ENCODE measurements around the gene FRAT1. TPM values are rescaled to one million over a fixed set of nuclear protein-coding genes. Genes with fewer than 3 reads are reported as not detected.
A peak's percentile ranks its signal among the peaks of the same experiment; 100 is the strongest.

The FRAT1 gene, protein sequence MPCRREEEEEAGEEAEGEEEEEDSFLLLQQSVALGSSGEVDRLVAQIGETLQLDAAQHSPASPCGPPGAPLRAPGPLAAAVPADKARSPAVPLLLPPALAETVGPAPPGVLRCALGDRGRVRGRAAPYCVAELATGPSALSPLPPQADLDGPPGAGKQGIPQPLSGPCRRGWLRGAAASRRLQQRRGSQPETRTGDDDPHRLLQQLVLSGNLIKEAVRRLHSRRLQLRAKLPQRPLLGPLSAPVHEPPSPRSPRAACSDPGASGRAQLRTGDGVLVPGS
- 10 to 100 TPM in 1 of 4 donors, 1 to 10 TPM in 3; 4.2 to 22.9 (median 5.9) TPM for total RNA-seq

GRCh38 chr10:97318772-97319651, at the start of gene FRAT1:
Gene FRAT1 (plus strand): TSS chr10:97319271. CDS start chr10:97319454, 183 bp downstream.
- peak; percentile 94 for ATAC-seq (ENCODE audit: low FRiP score)
- no peak for TF ChIP-seq CTCF (IDR thresholded peaks at IDR 0.05)
- peak; percentile 87 for DNase-seq (ENCODE audit: low spot score)

DNA sequence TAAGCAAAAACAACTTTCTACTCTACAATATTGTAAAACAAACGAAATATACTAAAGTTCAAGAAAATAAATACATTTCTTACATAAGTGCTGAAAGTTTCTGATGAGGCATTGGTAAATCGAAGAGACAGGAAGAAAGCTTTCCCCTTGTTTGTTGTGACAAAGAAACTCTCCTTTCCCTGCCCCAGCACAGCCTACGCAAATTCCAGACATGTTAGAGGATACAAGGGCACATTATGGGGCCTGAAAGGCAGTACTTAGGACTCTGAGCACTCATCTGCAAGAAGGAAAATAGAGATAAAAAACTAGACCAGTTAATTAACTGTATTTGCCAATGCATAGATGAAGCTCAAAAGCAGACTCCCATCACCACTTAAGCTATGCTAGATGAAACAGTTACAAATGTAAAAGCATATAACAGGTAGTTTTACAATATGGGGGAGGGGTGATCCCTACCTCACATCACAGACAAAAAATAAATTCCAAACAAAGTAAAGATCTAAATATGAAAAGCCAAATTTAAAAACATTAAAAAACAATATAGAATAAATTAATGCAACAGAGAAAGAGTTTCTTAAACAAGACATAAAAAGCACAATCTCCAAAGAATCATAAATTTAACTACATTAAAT, 48.4 kb upstream of the FRAT1 start:
- ATAC-seq (ENCODE audit: low FRiP score) (no peak), DNase-seq (ENCODE audit: low spot score) (no peak)
- no peak for TF ChIP-seq CTCF (IDR thresholded peaks at IDR 0.05)

DNA sequence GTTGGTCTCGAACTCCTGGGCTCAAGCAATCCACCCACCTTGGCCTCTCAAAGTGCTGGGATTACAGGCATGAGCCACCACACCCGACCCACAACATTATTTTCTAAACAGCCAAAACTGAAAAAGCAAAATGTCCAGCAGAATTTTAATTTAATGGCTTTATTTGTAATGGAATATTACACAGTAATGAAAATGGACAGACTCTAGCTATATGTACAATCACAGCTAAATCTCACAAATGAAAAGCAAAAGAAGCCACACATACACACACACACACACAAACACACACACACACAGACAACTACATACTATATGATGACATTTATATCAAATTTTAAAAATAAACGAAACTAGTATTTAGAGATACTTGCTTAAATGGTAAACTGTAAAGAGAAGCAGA, 45.4 kb upstream of the FRAT1 start:
- DNase-seq (ENCODE audit: low spot score), result no peak
- TF ChIP-seq CTCF (IDR thresholded peaks at IDR 0.05), result no peak
- no peak for ATAC-seq (ENCODE audit: low FRiP score)

GRCh38 chr10:97274828-97275227, 44.2 kb upstream of the FRAT1 start:
- ATAC-seq (ENCODE audit: low FRiP score) (no peak), DNase-seq (ENCODE audit: low spot score) (no peak)
- no peak for TF ChIP-seq CTCF (IDR thresholded peaks at IDR 0.05)

DNA sequence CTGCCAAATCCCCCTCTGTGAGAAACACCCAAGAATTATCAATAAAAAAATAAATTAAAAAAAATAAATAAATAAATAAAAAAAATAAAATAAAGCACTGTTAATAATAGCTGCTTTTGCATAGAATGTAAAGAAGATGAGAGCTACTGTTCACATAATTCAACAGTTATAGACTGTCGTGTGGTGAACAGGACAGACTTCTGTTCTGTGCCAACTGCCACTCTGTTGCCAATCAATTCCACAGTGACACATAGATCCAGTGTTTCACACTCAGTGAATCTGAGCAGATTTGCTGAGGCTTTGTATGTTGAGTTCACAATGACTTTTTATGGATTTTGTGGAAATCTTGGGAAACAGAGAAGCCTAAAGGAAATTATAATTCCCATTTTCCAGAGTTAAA, 41.5 kb upstream of the FRAT1 start:
- ATAC-seq (ENCODE audit: low FRiP score) (no peak), DNase-seq (ENCODE audit: low spot score) (no peak)
- TF ChIP-seq CTCF (IDR thresholded peaks at IDR 0.05), result no peak

DNA sequence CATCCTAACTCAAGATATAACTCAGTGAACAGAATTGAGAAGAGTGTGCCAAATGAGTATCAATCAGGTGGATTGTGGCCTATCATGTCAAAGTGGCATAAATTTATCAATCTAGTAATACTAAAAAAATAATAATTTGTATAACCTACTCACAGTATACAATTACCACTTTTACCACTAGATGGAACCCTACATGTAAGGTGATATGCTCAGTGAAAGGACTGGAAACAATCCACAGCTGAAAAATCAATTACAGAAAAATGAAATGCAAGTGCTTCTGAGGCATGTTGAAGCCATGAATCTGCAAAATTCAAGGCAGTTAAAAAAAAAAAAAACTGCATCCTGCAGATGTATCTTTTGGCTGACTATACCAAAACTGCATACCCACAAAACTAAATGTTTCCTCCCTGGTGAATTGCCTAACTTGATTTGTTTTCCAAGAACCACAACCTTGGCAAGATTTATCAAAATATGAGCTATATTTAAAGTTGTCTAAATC, 40.5 kb upstream of the FRAT1 start:
- ATAC-seq (ENCODE audit: low FRiP score) (peak; percentile 89), DNase-seq (ENCODE audit: low spot score) (no peak)
- TF ChIP-seq CTCF (IDR thresholded peaks at IDR 0.05), result no peak

Data from omental fat pad (tissue), 4 donors.